HepG2 (cell line): ENCODE data around the gene PAQR7.

Experiments used
- MXI1 ChIP-seq: IDR thresholded peaks from 3 replicates; pipeline ENCODE4 v1.6.1; 2012; ENCODE audit warnings: low read depth, low read length, inconsistent platforms, borderline replicate concordance
- NCOA1 ChIP-seq: sonication (generic); formaldehyde crosslinking; IDR thresholded peaks from 2 replicates; pipeline ENCODE4 v1.9.0; 2021; ENCODE audit warnings: missing genetic modification reagents
- ZNF777 ChIP-seq: sonication (generic); formaldehyde crosslinking; IDR thresholded peaks from 2 replicates; pipeline ENCODE4 v1.4.0; 2020; ENCODE audit warnings: missing genetic modification reagents
- ZSCAN12 ChIP-seq: sonication (generic); formaldehyde crosslinking; IDR thresholded peaks from 2 replicates; pipeline ENCODE4 v1.9.0; 2021; ENCODE audit warnings: mild to moderate bottlenecking, missing genetic modification reagents
- TF ChIP-seq, protein P1 (sequence below): IDR thresholded peaks from 2 replicates; pipeline ENCODE4 v1.6.1; 2012; ENCODE audit warnings: inconsistent platforms

DNA sequence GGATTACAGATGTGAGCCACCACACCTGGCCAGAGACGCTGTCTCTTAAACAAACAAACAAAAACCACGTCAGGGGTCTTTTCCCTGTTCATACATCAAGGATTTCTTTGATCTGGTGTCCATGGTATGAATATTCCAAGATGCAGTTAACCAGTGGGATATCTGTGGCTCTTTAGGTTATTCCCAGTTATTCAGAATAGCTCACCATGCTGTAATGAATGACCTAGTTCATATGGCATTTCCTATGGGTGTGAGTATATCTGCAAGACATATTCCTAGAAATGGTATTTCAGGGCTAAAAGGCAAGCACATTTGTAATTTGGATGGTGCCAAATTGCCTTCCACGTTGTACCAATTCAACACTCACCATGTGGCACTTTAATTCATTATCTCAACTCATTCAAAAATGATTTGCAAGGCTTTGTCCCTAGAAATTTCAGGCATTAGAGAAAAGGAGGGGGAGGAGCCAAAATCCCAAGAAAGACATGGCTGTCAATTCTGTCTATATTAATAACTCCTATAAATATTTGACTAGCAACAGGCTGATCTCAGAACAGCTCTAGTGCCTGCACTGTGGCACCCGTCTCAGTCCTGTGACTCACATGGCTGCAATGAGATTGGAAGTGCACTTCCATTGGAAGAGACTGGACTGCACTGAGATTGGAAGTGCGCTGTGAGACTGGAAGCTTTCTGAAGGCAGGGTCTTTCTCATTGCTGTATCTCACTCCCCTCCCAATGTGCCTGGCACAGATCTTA lies 36.7 kb upstream of the PAQR7 start:
- no peak for TF ChIP-seq ZNF777 (CRISPR knock-in tag)
- TF ChIP-seq, protein P1, sequence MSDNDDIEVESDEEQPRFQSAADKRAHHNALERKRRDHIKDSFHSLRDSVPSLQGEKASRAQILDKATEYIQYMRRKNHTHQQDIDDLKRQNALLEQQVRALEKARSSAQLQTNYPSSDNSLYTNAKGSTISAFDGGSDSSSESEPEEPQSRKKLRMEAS, result no peak
- TF ChIP-seq ZSCAN12, result no peak
- no peak for TF ChIP-seq NCOA1
- no peak for TF ChIP-seq MXI1
